ENCODE measurements around the gene KRT7.
A peak's percentile ranks its signal among the peaks of the same experiment; 100 is the strongest.

KRT7 gene

DNA sequence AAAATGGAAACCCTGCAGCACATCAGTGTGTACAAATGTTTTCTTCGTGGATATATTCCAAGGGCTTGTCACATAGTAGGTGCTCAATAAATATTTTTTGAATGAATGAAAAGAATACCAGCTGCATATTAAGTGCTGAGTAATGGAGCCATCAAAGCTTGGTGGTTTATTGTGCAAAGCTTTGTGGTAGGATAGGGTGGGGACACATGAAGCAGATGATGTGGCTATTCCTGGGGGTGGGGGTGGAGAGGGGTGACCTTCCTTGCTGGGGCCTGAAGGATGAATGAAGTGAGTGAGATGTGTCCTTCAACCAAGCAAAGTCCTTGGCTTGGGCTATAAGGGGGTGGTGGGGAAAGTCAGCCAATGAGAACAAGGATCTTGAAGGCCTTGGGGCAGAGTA is 62.6 kb downstream of the KRT7 start:
- Histone ChIP-seq H3K27me3 (ENCODE audit: insufficient read depth, poor library complexity, severe bottlenecking) (peaks cover 6% of the 10 kb centered on the region), H3K27ac (replicated peaks) (no peak overlapping the region), H3K4me3 (replicated peaks; ENCODE audit: insufficient read depth, low read length) (no peak overlapping the region)
- TF ChIP-seq, protein P1, sequence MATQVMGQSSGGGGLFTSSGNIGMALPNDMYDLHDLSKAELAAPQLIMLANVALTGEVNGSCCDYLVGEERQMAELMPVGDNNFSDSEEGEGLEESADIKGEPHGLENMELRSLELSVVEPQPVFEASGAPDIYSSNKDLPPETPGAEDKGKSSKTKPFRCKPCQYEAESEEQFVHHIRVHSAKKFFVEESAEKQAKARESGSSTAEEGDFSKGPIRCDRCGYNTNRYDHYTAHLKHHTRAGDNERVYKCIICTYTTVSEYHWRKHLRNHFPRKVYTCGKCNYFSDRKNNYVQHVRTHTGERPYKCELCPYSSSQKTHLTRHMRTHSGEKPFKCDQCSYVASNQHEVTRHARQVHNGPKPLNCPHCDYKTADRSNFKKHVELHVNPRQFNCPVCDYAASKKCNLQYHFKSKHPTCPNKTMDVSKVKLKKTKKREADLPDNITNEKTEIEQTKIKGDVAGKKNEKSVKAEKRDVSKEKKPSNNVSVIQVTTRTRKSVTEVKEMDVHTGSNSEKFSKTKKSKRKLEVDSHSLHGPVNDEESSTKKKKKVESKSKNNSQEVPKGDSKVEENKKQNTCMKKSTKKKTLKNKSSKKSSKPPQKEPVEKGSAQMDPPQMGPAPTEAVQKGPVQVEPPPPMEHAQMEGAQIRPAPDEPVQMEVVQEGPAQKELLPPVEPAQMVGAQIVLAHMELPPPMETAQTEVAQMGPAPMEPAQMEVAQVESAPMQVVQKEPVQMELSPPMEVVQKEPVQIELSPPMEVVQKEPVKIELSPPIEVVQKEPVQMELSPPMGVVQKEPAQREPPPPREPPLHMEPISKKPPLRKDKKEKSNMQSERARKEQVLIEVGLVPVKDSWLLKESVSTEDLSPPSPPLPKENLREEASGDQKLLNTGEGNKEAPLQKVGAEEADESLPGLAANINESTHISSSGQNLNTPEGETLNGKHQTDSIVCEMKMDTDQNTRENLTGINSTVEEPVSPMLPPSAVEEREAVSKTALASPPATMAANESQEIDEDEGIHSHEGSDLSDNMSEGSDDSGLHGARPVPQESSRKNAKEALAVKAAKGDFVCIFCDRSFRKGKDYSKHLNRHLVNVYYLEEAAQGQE (IDR thresholded peaks at IDR 0.05; ENCODE audit: insufficient replicate concordance, low read depth), result no peak
- TF ChIP-seq POLR2AphosphoS5 (IDR thresholded peaks at IDR 0.05; ENCODE audit: low read depth) (0 out of 2 replicates have a peak, but pooled peaks have one; percentile 23), SPI1 (IDR thresholded peaks at IDR 0.05; ENCODE audit: borderline replicate concordance, low read depth) (no peak)
- TF ChIP-seq, protein P2, sequence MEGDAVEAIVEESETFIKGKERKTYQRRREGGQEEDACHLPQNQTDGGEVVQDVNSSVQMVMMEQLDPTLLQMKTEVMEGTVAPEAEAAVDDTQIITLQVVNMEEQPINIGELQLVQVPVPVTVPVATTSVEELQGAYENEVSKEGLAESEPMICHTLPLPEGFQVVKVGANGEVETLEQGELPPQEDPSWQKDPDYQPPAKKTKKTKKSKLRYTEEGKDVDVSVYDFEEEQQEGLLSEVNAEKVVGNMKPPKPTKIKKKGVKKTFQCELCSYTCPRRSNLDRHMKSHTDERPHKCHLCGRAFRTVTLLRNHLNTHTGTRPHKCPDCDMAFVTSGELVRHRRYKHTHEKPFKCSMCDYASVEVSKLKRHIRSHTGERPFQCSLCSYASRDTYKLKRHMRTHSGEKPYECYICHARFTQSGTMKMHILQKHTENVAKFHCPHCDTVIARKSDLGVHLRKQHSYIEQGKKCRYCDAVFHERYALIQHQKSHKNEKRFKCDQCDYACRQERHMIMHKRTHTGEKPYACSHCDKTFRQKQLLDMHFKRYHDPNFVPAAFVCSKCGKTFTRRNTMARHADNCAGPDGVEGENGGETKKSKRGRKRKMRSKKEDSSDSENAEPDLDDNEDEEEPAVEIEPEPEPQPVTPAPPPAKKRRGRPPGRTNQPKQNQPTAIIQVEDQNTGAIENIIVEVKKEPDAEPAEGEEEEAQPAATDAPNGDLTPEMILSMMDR (IDR thresholded peaks at IDR 0.05; ENCODE audit: insufficient read depth, low read length), result no peak
- peak in 1 of 2 experiments; percentile 28 for DNase-seq (ENCODE audit: low read depth in 1 of 2, low spot score in 1 of 2)

DNA sequence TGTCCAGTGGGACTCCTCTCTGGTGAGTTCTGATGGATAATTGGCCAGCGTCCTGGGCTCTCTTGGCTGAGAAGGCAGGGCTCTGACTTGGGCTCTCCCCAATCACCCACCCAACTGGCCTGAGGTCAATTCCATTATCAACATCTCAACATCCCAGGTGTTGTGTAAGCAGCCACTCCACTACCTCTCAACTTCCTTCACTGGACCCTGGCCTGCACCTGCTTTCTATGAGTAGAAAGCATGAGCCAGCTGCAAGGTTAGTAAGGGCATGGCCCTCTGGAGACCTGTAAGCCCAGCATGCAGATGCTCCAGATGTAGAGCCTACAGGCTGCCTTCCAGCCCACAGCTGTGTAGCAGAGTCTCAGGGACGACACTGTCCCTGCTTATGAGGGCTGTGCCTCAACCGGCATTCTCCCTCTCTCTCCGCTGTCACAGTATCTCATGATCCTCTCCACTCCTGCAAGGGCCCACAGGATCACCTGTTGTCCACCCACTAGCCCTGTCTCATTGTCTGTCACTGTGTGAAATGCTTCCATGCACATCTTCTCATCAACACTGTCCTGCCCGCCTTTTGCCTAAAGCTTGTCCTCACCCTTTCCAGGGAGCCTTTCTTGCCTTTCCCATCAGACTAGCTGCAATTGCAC is 63.7 kb downstream of the KRT7 start:
- DNase-seq (ENCODE audit: low read depth in 1 of 2, low spot score in 1 of 2), result no peak
- Histone ChIP-seq H3K27me3 (ENCODE audit: insufficient read depth, poor library complexity, severe bottlenecking) (peaks cover 6% of the 10 kb centered on the region), H3K27ac (replicated peaks) (no peak overlapping the region), H3K4me3 (replicated peaks; ENCODE audit: insufficient read depth, low read length) (no peak overlapping the region)
- TF ChIP-seq GABPA (IDR thresholded peaks at IDR 0.05; ENCODE audit: low read depth) (no peak), SPI1 (IDR thresholded peaks at IDR 0.05; ENCODE audit: borderline replicate concordance, low read depth) (no peak), POLR2AphosphoS5 (IDR thresholded peaks at IDR 0.05; ENCODE audit: low read depth) (no peak)
- TF ChIP-seq, protein P2 (IDR thresholded peaks at IDR 0.05; ENCODE audit: insufficient read depth, low read length), result no peak
